Activated CD8-positive, alpha-beta T cell treated with anti-CD3 and anti-CD28 coated beads for 36 hours (primary cell): Measurements from ENCODE around the gene ASB10. TPM values are rescaled to one million over a fixed set of nuclear protein-coding genes. Genes with fewer than 3 reads are reported as not detected.

Experiments used
- ATAC-seq: fragments of 200-7000 bp; cut with Tn5 transposase; one replicate; pipeline ENCODE4 v1.10.0; 2021; ENCODE audit warnings: mild to moderate bottlenecking, moderate library complexity
- CTCF ChIA-PET: fragments of 350-600 bp; sonication (Branson Sonifier 250); formaldehyde crosslinking; loops from one replicate; lab custom pipeline; 2021; ENCODE audit warnings: antibody characterized with exemption; lab: Charles Lee
- POLR2A ChIA-PET: fragments of 350-600 bp; sonication (Branson Sonifier 250); formaldehyde crosslinking; loops from one replicate; lab custom pipeline; 2021; ENCODE audit warnings: antibody characterized with exemption; lab: Charles Lee
- DNase-seq: peaks from one replicate; pipeline ENCODE4 v3.0.0-alpha.2; 2020
- H3K27ac Mint-ChIP-seq: one replicate; pipeline ENCODE4 v1.8.0; 2021; ENCODE audit warnings: mild to moderate bottlenecking, mixed read lengths
- H3K27me3 Mint-ChIP-seq: one replicate; pipeline ENCODE4 v1.8.0; 2021; ENCODE audit warnings: mixed read lengths
- H3K36me3 Mint-ChIP-seq: one replicate; pipeline ENCODE4 v1.8.0; 2021; ENCODE audit warnings: low read depth, mixed read lengths
- H3K4me1 Mint-ChIP-seq: one replicate; pipeline ENCODE4 v1.8.0; 2021; ENCODE audit warnings: low read depth, mixed read lengths
- H3K4me3 Mint-ChIP-seq: one replicate; pipeline ENCODE4 v1.8.0; 2021; ENCODE audit warnings: mild to moderate bottlenecking, moderate library complexity, mixed read lengths
- H3K9me3 Mint-ChIP-seq: one replicate; pipeline ENCODE4 v1.8.0; 2021; ENCODE audit warnings: mixed read lengths
- CTCF ChIP-seq: fragments of 200-600 bp; IDR thresholded peaks from one replicate; pipeline ENCODE4 v1.8.0; 2022; ENCODE audit warnings: antibody characterized with exemption, mild to moderate bottlenecking
- intact Hi-C: fragments of 100-400 bp; cut with micrococcal nuclease; formaldehyde crosslinking; loops from one replicate; pipeline ENCODE4 v1.10.0; 2022
- total RNA-seq, 2 experiments: library from RNA; stranded (reverse); gene quantifications; one replicate each; pipeline ENCODE4 v1.2.3, GENCODE V29; 2021

Gene ASB10
- total RNA-seq, 2 experiments from 2014 or later: not detected

GRCh38 chr7:151202836-151203235, 15.8 kb upstream of the ASB10 start:
- no peak for DNase-seq
- no peaks in the 10 kb centered on the region for H3K9me3 Mint-ChIP-seq
- H3K36me3 Mint-ChIP-seq: no peaks in the 10 kb centered on the region
- CTCF ChIA-PET: no interaction called here
- no peak overlapping the region for H3K4me3 Mint-ChIP-seq
- no peaks in the 10 kb centered on the region for H3K27me3 Mint-ChIP-seq
- peaks cover 15% of the 10 kb centered on the region for H3K4me1 Mint-ChIP-seq
- ATAC-seq: no peak
- H3K27ac Mint-ChIP-seq: no peak overlapping the region
- intact Hi-C loops: no loop called here
- no peak for TF ChIP-seq CTCF
- POLR2A ChIA-PET: no interaction called here

- CTCF ChIA-PET: no interaction called here
- peaks cover 4% of the 10 kb centered on the region for H3K4me1 Mint-ChIP-seq
- H3K36me3 Mint-ChIP-seq: no peaks in the 10 kb centered on the region
- no peak for TF ChIP-seq CTCF
- H3K4me3 Mint-ChIP-seq: no peak overlapping the region
- ATAC-seq: no peak
- DNase-seq: no peak
- intact Hi-C loops: no loop called here
- H3K27ac Mint-ChIP-seq: no peak overlapping the region
- no peaks in the 10 kb centered on the region for H3K9me3 Mint-ChIP-seq
- POLR2A ChIA-PET: no interaction called here
- no peaks in the 10 kb centered on the region for H3K27me3 Mint-ChIP-seq
These were observed 14.7 kb upstream of the ASB10 start for GRCh38 chr7:151201751-151202150.

GRCh38 chr7:151201344-151201743, 14.3 kb upstream of the ASB10 start:
- Mint-ChIP-seq H3K36me3 (no peaks in the 10 kb centered on the region), H3K4me3 (no peak overlapping the region), H3K9me3 (no peaks in the 10 kb centered on the region), H3K4me1 (peaks cover 3% of the 10 kb centered on the region), H3K27me3 (no peaks in the 10 kb centered on the region), H3K27ac (no peak overlapping the region)
- CTCF ChIA-PET: no interaction called here
- POLR2A ChIA-PET: no interaction called here
- DNase-seq (no peak), ATAC-seq (no peak)
- TF ChIP-seq CTCF: no peak
- intact Hi-C loops: no loop called here

- TF ChIP-seq CTCF: no peak
- intact Hi-C loops: no loop called here
- no peak overlapping the region for H3K4me3 Mint-ChIP-seq
- H3K4me1 Mint-ChIP-seq: no peaks in the 10 kb centered on the region
- H3K27me3 Mint-ChIP-seq: peaks cover 2% of the 10 kb centered on the region
- CTCF ChIA-PET: no interaction called here
- DNase-seq (no peak), ATAC-seq (no peak)
- no peaks in the 10 kb centered on the region for H3K36me3 Mint-ChIP-seq
- H3K27ac Mint-ChIP-seq: no peak overlapping the region
- POLR2A ChIA-PET: interaction anchor here (0.7 to 1.2 kb wide), 2 partner anchors 28 to 56 kb away, joined by 3 to 4 read pairs; partner anchors contain the start of gene ABCF2
- no peaks in the 10 kb centered on the region for H3K9me3 Mint-ChIP-seq
These were observed 12.1 kb upstream of the ASB10 start for GRCh38 chr7:151198945-151199848.

GRCh38 chr7:151197932-151198331, 10.9 kb upstream of the ASB10 start:
- ChIA-PET POLR2A (no interaction called here), CTCF (no interaction called here)
- Mint-ChIP-seq H3K27me3 (peaks cover 2% of the 10 kb centered on the region), H3K4me3 (no peak overlapping the region), H3K4me1 (no peaks in the 10 kb centered on the region), H3K36me3 (no peaks in the 10 kb centered on the region), H3K27ac (no peak overlapping the region), H3K9me3 (no peaks in the 10 kb centered on the region)
- TF ChIP-seq CTCF: no peak
- intact Hi-C loops: no loop called here
- ATAC-seq: no peak
- DNase-seq: no peak
